OCI-LY7 (cell line): ENCODE results near the gene PRKG1.

Experiments
- EZH2phosphoT487 ChIP-seq: fragments of 200-600 bp; sonication (generic); IDR thresholded peaks from 2 replicates; pipeline ENCODE4 v1.6.1; 2018; ENCODE audit warnings: low read depth, borderline replicate concordance, mild to moderate bottlenecking, mixed run types, antibody characterized with exemption, low read length, moderate library complexity, mixed read lengths
- TF ChIP-seq, protein P1 (sequence below): fragments of 200-600 bp; sonication (generic); conservative IDR thresholded peaks from 2 replicates; pipeline ENCODE4 v1.5.1; 2014; ENCODE audit warnings: mild to moderate bottlenecking, antibody characterized with exemption, low read length, moderate library complexity, mixed read lengths

DNA sequence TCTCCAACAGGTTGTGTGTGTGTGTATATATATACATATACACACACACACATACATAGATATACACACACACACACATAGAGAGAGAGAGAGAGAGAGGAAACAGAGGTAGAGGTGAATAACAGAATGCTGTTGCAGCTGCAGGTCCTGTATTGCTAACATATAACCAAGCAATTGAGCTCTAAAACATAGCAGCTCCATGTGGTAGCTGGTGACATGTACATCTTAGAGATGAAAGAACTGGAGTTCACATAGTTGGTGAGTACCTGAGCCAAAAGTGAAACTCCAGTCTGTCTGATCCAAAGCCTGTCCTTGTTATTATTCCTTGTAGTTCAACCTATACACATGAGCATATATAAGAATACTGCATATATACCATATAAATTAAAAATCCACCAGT is 778.0 kb downstream of the PRKG1 start:
- TF ChIP-seq, protein P1, sequence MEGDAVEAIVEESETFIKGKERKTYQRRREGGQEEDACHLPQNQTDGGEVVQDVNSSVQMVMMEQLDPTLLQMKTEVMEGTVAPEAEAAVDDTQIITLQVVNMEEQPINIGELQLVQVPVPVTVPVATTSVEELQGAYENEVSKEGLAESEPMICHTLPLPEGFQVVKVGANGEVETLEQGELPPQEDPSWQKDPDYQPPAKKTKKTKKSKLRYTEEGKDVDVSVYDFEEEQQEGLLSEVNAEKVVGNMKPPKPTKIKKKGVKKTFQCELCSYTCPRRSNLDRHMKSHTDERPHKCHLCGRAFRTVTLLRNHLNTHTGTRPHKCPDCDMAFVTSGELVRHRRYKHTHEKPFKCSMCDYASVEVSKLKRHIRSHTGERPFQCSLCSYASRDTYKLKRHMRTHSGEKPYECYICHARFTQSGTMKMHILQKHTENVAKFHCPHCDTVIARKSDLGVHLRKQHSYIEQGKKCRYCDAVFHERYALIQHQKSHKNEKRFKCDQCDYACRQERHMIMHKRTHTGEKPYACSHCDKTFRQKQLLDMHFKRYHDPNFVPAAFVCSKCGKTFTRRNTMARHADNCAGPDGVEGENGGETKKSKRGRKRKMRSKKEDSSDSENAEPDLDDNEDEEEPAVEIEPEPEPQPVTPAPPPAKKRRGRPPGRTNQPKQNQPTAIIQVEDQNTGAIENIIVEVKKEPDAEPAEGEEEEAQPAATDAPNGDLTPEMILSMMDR = no peak
- no peak for TF ChIP-seq EZH2phosphoT487
